Aorta (tissue), 5 donors: ENCODE data around the gene FYCO1. TPM values are rescaled to one million over a fixed set of nuclear protein-coding genes. Genes with fewer than 3 reads are reported as not detected.

ENCODE experiments used
- ATAC-seq: fragments of 200-7000 bp; cut with Tn5 transposase; one replicate; pipeline ENCODE4 v1.9.1; 2022; ENCODE audit warnings: moderate library complexity; ENCODE audit not compliant: low FRiP score
- DNase-seq, 2 donors: peaks; one replicate each; pipeline ENCODE4 v3.0.0-alpha.2; 2020
- H3K27ac ChIP-seq, 2 donors: one replicate each; pipeline ENCODE4 v1.5.1; 2013; ENCODE audit warnings: low read length in 2 of 2, mild to moderate bottlenecking in 2 of 2, moderate library complexity in 2 of 2, control low read depth in 1 of 2, inconsistent platforms in 1 of 2, low read depth in 1 of 2
- H3K27me3 ChIP-seq, 2 donors: one replicate each; pipeline ENCODE4 v1.6.1; 2013; ENCODE audit warnings: control low read depth in 1 of 2, low read length in 1 of 2, mild to moderate bottlenecking in 1 of 2, moderate library complexity in 1 of 2; ENCODE audit not compliant: insufficient read depth in 2 of 2, control insufficient read depth in 1 of 2
- H3K36me3 ChIP-seq, 2 donors: one replicate each; pipeline ENCODE4 v1.6.1; 2013; ENCODE audit warnings: control low read depth in 1 of 2, low read length in 1 of 2, mild to moderate bottlenecking in 1 of 2; ENCODE audit not compliant: insufficient read depth in 2 of 2, control insufficient read depth in 1 of 2
- H3K4me1 ChIP-seq, 2 donors: one replicate each; pipeline ENCODE4 v1.6.1; 2013; ENCODE audit warnings: low read length in 2 of 2, control low read depth in 1 of 2, mild to moderate bottlenecking in 1 of 2, moderate library complexity in 1 of 2; ENCODE audit not compliant: insufficient read depth in 2 of 2, control insufficient read depth in 1 of 2
- H3K4me3 ChIP-seq, 2 donors: one replicate each; pipeline ENCODE4 v1.5.1; 2013; ENCODE audit warnings: low read length in 2 of 2, control low read depth in 1 of 2, mild to moderate bottlenecking in 1 of 2
- H3K9me3 ChIP-seq: one replicate; pipeline ENCODE4 v1.6.1; 2013; ENCODE audit warnings: mild to moderate bottlenecking, low read length; ENCODE audit not compliant: control insufficient read depth
- WGBS, 2 donors: extraction: QIAGEN DNeasy Blood & Tissue Kit; methylation state at CpG; one replicate each; pipeline ENCODE4 v1.1.7; 2013; 5-methylcytosine and 5-hydroxymethylcytosine counted together
- intact Hi-C, 2 donors: fragments of 100-400 bp; cut with DNase I; formaldehyde crosslinking; loops; one replicate each; pipeline versions ENCODE4 v1.14.2 to v1.15.0; 2022
- polyA plus RNA-seq, 2 donors: library from polyadenylated mRNA; stranded (reverse); fragments of 200-250 nt; gene quantifications; one replicate each; pipeline ENCODE4 v1.2.3, GENCODE V29; 2013
- total RNA-seq, 2 donors: library from RNA; stranded (reverse); fragmentation: NEBNext Ultra II Directional; extraction: Animal tissue kit (Norgen Biotek cat#: 25700); gene quantifications; one replicate each; pipeline ENCODE4 v1.2.1, GENCODE V29; 2021
- donor health status: healthy with polysubstance abuse.
- donor health status: Bipolar disorder and iron deficiency.
- donor health status: DM: no; HTN: no; CAD: no.
- donor health status: DM: no; HTN: no; CAD: no.
- donor health status: DM: yes; HTN: yes; CAD: no.

FYCO1 gene
- total and polyA plus RNA-seq, 4 donors, result 15.9 to 91.8 (median 51.7) TPM

GRCh38 chr3:45894015-45894414, 101.6 kb downstream of the FYCO1 start:
- Histone ChIP-seq H3K27me3 (no peaks in the 10 kb centered on the region), H3K27ac (no peak overlapping the region), H3K4me3 (no peak overlapping the region), H3K9me3 (no peaks in the 10 kb centered on the region), H3K4me1 (no peaks in the 10 kb centered on the region), H3K36me3 (no peaks in the 10 kb centered on the region)
- WGBS, 2 donors, result 60 to 63% methylated on average over 6 of the region's 6 CpGs
- intact Hi-C loops, result no loop called here
- ATAC-seq (no peak), DNase-seq (no peak)

DNA sequence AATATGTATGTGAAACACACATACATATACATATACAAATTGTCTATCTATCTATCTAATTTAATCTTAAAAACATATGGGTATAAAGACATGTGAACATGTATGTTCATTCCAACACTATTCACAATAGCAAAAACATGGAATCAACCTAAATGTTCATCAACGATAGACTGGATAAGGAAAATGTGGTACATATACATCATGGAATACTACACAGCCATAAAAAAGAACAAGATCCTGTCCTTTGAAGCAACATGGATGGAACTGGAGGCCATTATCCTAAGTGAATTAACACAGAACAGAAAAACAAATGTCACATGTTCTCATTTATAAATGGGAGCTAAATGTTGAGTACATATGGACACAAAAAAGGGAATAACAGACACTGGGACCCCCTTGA, 103.5 kb downstream of the FYCO1 start:
- intact Hi-C loops, result no loop called here
- Histone ChIP-seq H3K27ac (no peak overlapping the region), H3K9me3 (no peaks in the 10 kb centered on the region), H3K27me3 (no peaks in the 10 kb centered on the region), H3K4me1 (no peaks in the 10 kb centered on the region), H3K36me3 (no peaks in the 10 kb centered on the region), H3K4me3 (no peak overlapping the region)
- WGBS, 2 donors, result 95 to 97% methylated on average over 1 of the region's 1 CpG
- ATAC-seq (no peak), DNase-seq (no peak)

DNA sequence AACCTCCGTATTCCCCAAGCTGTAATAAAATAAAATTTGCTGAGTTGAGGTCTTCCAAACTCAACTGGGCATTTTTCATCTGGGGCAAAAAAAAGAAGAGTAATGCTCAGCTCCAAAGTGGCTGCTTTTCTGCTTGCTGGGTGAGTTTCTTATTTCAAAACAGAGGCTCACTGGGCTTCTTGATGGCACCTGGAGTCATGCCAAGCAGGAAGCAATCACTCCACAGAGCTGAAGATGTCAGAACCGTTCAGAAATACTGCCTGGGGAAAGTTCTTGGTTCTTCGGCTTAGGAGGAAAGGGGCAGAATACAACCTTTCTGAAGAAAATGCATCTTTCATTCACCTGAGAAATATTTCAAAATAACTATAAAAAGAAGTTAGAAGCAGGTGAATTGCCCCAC, 105.2 kb downstream of the FYCO1 start:
- whole genome bisulfite sequencing, 2 donors, result 26 to 29% methylated on average over 3 of the region's 3 CpGs
- Histone ChIP-seq H3K9me3 (no peaks in the 10 kb centered on the region), H3K4me3 (no peak overlapping the region), H3K4me1 (no peaks in the 10 kb centered on the region), H3K36me3 (no peaks in the 10 kb centered on the region), H3K27ac (no peak overlapping the region), H3K27me3 (no peaks in the 10 kb centered on the region)
- no peak for ATAC-seq
- DNase-seq, result no peak
- intact Hi-C loops, result no loop called here

GRCh38 chr3:45889337-45889736, 106.3 kb downstream of the FYCO1 start:
- DNase-seq (no peak), ATAC-seq (no peak)
- Histone ChIP-seq H3K27ac (no peak overlapping the region), H3K9me3 (no peaks in the 10 kb centered on the region), H3K27me3 (no peaks in the 10 kb centered on the region), H3K4me1 (no peaks in the 10 kb centered on the region), H3K36me3 (no peaks in the 10 kb centered on the region), H3K4me3 (no peak overlapping the region)
- intact Hi-C loops, result no loop called here
- 73 to 74% methylated on average over 4 of the region's 4 CpGs for WGBS, 2 donors

DNA sequence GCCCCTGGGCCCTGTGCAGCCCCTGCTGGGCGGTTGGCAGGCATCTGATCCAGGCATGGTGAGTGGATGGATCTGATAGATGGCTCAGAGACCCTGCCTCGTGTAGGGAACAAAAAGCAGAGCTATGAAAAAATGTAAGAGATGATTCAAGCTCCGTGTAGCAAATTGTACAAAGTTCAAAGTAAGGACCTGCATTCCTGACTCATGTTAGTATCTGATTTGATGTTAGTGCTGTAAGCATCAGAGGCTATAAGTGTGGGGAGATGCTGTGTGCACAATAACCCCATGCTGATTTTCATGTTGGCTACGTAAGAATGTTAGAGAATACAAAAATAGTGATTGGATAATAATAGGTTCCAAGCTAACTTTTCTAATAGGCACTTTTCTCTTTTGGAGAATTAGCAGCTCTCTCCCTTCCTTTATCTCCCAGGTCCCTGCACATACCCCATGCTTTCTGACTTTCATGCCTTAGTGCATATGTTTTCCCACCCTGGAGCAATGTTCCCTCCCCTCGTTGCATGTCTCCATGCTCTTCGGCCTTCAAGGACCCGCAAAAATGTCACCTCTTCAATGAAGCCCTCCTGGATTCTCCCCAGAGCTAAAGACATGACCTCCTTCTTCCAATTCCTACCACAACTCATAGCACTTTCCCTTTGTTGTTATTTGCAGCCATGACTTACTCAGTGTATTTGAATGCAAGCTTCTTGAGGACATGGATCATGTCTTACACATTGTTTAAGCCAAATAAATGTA, 107.7 kb downstream of the FYCO1 start:
- H3K4me3 ChIP-seq, result no peak overlapping the region
- H3K27me3 ChIP-seq, result no peaks in the 10 kb centered on the region
- H3K36me3 ChIP-seq, result no peaks in the 10 kb centered on the region
- ATAC-seq, result no peak
- no peak overlapping the region for H3K27ac ChIP-seq
- no peaks in the 10 kb centered on the region for H3K9me3 ChIP-seq
- 60 to 74% methylated on average over 7 of the region's 7 CpGs for WGBS, 2 donors
- no peaks in the 10 kb centered on the region for H3K4me1 ChIP-seq
- intact Hi-C loops, result no loop called here
- no peak for DNase-seq

DNA sequence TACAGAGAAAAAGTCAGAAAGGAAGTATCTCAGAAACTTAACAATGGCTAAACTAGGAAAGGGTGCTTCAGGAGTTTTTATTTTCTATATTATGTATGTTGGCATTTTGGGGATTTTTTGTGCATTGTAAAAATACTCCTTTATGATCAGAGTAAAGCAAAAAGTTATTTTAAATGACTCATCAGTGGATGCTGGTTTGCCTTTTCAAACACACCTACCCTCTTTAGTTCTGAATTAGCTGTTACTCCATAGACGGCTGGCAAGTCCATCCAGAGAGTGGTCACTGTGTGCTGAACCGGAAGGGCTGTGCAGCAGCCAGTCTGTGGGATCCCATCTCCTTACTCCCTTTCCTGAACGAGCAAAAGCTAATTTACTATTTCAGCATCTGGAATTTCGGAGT, 108.3 kb downstream of the FYCO1 start:
- no peaks in the 10 kb centered on the region for H3K4me1 ChIP-seq
- WGBS, 2 donors, result 77 to 78% methylated on average over 4 of the region's 4 CpGs
- no peaks in the 10 kb centered on the region for H3K36me3 ChIP-seq
- intact Hi-C loops, result no loop called here
- H3K9me3 ChIP-seq, result no peaks in the 10 kb centered on the region
- no peak overlapping the region for H3K4me3 ChIP-seq
- H3K27ac ChIP-seq, result no peak overlapping the region
- DNase-seq (no peak), ATAC-seq (no peak)
- H3K27me3 ChIP-seq, result no peaks in the 10 kb centered on the region

- Histone ChIP-seq H3K27me3 (no peaks in the 10 kb centered on the region), H3K9me3 (no peaks in the 10 kb centered on the region), H3K4me1 (no peaks in the 10 kb centered on the region), H3K4me3 (no peak within 1 kb of the TSS), H3K36me3 (no peaks in the 10 kb centered on the region), H3K27ac (no peak within 1 kb of the TSS)
- DNase-seq (no peak), ATAC-seq (no peak)
- intact Hi-C loops, result no loop called here
- WGBS, 2 donors, result 79 to 81% methylated on average over 9 of the region's 9 CpGs
These were observed 109.5 kb downstream of the FYCO1 start, which contains the start of gene CCR9 for GRCh38 chr3:45885979-45886705. TSS of gene CCR9 (plus strand) at chr3:45886543. CDS start at chr3:45894934, 8,391 bp downstream.

GRCh38 chr3:45884368-45885201, 111.0 kb downstream of the FYCO1 start:
- ATAC-seq, result no peak
- Histone ChIP-seq H3K27me3 (no peaks in the 10 kb centered on the region), H3K4me3 (no peak overlapping the region), H3K9me3 (no peaks in the 10 kb centered on the region), H3K36me3 (no peaks in the 10 kb centered on the region), H3K4me1 (no peaks in the 10 kb centered on the region), H3K27ac (no peak overlapping the region)
- intact Hi-C loops, result no loop called here
- no peak for DNase-seq
- WGBS, 2 donors, result 85 to 88% methylated on average over 23 of the region's 23 CpGs
